KBM-7 (cell line): ENCODE results near the gene DNLZ.
"Not testable (repeated sequence)": the region's sequence is repeated elsewhere in the genome, so short reads cannot be mapped to it uniquely, and the experiment has no call there.

ENCODE experiments used
- DNase-seq: peaks from one replicate; pipeline ENCODE4 v3.0.0-alpha.2; 2015
- in situ Hi-C: fragments of 300-500 bp; cut with MboI; formaldehyde crosslinking; loops from 2 replicates; pipeline ENCODE4 v1.14.3; 2020; ENCODE audit warnings: low sequenced_read_pairs, low pct_unique_long_range_greater_than_20kb, mixed read lengths

DNLZ gene

GRCh38 chr9:136363106-136363948, at the start of gene DNLZ:
TSS of gene DNLZ (minus strand) at chr9:136363744. CDS start at chr9:136363714, 30 bp downstream.
- peak; percentile 84 for DNase-seq
- in situ Hi-C loops = no loop called here

GRCh38 chr9:136412962-136413361, 49.4 kb upstream of the DNLZ start:
- in situ Hi-C loops = no loop called here
- no peak for DNase-seq

- DNase-seq = no peak
- in situ Hi-C loops = no loop called here
Measured at GRCh38 chr9:136411378-136411777, 47.8 kb upstream of the DNLZ start.

GRCh38 chr9:136410500-136411287, 47.1 kb upstream of the DNLZ start, which contains the start of the genes ENTR1 and PMPCA:
TSS of gene ENTR1 (minus strand) at chr9:136410614. CDS start at chr9:136410397, 217 bp downstream.
TSS of gene PMPCA (plus strand) at chr9:136410658. CDS start at chr9:136410669, 11 bp downstream.
- in situ Hi-C loops = no loop called here
- peak; percentile 88 for DNase-seq

GRCh38 chr9:136409557-136410455, 46.3 kb upstream of the DNLZ start:
- in situ Hi-C loops = no loop called here
- DNase-seq = peak; percentile 36

GRCh38 chr9:136407911-136408310, 44.4 kb upstream of the DNLZ start:
- in situ Hi-C loops = no loop called here
- no peak for DNase-seq

- in situ Hi-C loops, DNase-seq: not testable (repeated sequence)
Measured at GRCh38 chr9:136407061-136407460, 43.5 kb upstream of the DNLZ start.

GRCh38 chr9:136405904-136406303, 42.4 kb upstream of the DNLZ start:
- not testable (repeated sequence) for DNase-seq

GRCh38 chr9:136405481-136405880, 41.9 kb upstream of the DNLZ start:
- no peak for DNase-seq
- in situ Hi-C loops = no loop called here

More at GRCh38 chr9:136405904-136406303, 42.4 kb upstream of the DNLZ start:
- in situ Hi-C loops = not testable (repeated sequence)

GRCh38 chr9:136404801-136405136, 41.2 kb upstream of the DNLZ start:
- no peak for DNase-seq
- in situ Hi-C loops = no loop called here

GRCh38 chr9:136403915-136404800, 40.6 kb upstream of the DNLZ start:
- in situ Hi-C loops = no loop called here
- no peak for DNase-seq

- in situ Hi-C loops = no loop called here
- no peak for DNase-seq
Measured at GRCh38 chr9:136403538-136403914, 40.0 kb upstream of the DNLZ start.

- no peak for DNase-seq
- in situ Hi-C loops = no loop called here
Measured at GRCh38 chr9:136402067-136402466, 38.5 kb upstream of the DNLZ start.

- DNase-seq = no peak
- in situ Hi-C loops = no loop called here
Measured at GRCh38 chr9:136401173-136401922, 37.8 kb upstream of the DNLZ start.

GRCh38 chr9:136400038-136400834, 36.7 kb upstream of the DNLZ start, which contains the start of gene SNAPC4:
TSS of gene SNAPC4 (minus strand) at chr9:136400170. CDS start at chr9:136398428, 1,742 bp downstream.
- in situ Hi-C loops = no loop called here
- DNase-seq = peak; percentile 88

- peak; percentile 30 for DNase-seq
Measured at GRCh38 chr9:136399176-136400037, 35.9 kb upstream of the DNLZ start.

More at GRCh38 chr9:136399176-136400037, 35.9 kb upstream of the DNLZ start:
- in situ Hi-C loops = no loop called here
